Thyroid gland (tissue), 4 donors: ENCODE measurements around the gene NFASC.

Source experiments
- POLR2A ChIP-seq, 2 donors: fragments of 450-650 bp; IDR thresholded peaks; one replicate each; pipeline ENCODE4 v1.6.1; 2017; ENCODE audit warnings: antibody characterized with exemption in 2 of 2, mild to moderate bottlenecking in 2 of 2, moderate library complexity in 1 of 2
- TF ChIP-seq, protein P1 (sequence below), 6 experiments: fragments of 200-600 bp in 3 of 6; fragments of 450-650 bp in 3 of 6; sonication (generic) in 3 of 6; IDR thresholded peaks; one replicate each; pipeline ENCODE4 v1.5.1; 2016 to 2019; ENCODE audit warnings: antibody characterized with exemption in 6 of 6, mild to moderate bottlenecking in 2 of 6, inconsistent platforms in 1 of 6, moderate library complexity in 1 of 6

- TF ChIP-seq, protein P1, sequence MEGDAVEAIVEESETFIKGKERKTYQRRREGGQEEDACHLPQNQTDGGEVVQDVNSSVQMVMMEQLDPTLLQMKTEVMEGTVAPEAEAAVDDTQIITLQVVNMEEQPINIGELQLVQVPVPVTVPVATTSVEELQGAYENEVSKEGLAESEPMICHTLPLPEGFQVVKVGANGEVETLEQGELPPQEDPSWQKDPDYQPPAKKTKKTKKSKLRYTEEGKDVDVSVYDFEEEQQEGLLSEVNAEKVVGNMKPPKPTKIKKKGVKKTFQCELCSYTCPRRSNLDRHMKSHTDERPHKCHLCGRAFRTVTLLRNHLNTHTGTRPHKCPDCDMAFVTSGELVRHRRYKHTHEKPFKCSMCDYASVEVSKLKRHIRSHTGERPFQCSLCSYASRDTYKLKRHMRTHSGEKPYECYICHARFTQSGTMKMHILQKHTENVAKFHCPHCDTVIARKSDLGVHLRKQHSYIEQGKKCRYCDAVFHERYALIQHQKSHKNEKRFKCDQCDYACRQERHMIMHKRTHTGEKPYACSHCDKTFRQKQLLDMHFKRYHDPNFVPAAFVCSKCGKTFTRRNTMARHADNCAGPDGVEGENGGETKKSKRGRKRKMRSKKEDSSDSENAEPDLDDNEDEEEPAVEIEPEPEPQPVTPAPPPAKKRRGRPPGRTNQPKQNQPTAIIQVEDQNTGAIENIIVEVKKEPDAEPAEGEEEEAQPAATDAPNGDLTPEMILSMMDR (IDR thresholded peaks at IDR 0.05), result no peak
- TF ChIP-seq POLR2A (IDR thresholded peaks at IDR 0.05), result no peak
These were observed 113.2 kb downstream of the NFASC start for GRCh38 chr1:204983881-204984280.
